Dermis microvascular lymphatic vessel endothelial cell (primary cell): ENCODE results near the gene TRIM44. TPM values are rescaled to one million over a fixed set of nuclear protein-coding genes. Genes with fewer than 3 reads are reported as not detected.
"Not testable (repeated sequence)": the region's sequence is repeated elsewhere in the genome, so short reads cannot be mapped to it uniquely, and the experiment has no call there.

ENCODE experiments used
- DNase-seq, 2 donors: peaks; one replicate each; pipeline versions ENCODE4 v3.0.0 to v3.0.0-alpha.2; 2010; ENCODE audit warnings: low read depth in 2 of 2
- total RNA-seq: library from RNA; depleted of rRNA; stranded (reverse); fragments of >200 nt; gene quantifications from 2 replicates; pipeline ENCODE4 v1.2.1, GENCODE V29; 2014

Gene TRIM44
- total RNA-seq, 1 donor from 2014 or later, result 10.7 TPM

- not testable (repeated sequence) for DNase-seq
Observed at GRCh38 chr11:35715677-35716076, 53.1 kb downstream of the TRIM44 start.

GRCh38 chr11:35717043-35717442 is 54.5 kb downstream of the TRIM44 start:
- no peak for DNase-seq

- no peak for DNase-seq
Observed at GRCh38 chr11:35717520-35717919, 54.9 kb downstream of the TRIM44 start.

- DNase-seq, result peak; percentile 28 to 47
Observed at GRCh38 chr11:35721651-35722282, 59.2 kb downstream of the TRIM44 start.

- DNase-seq, result no peak
Observed at GRCh38 chr11:35722641-35723040, 60.1 kb downstream of the TRIM44 start.

- DNase-seq, result no peak
Observed at GRCh38 chr11:35723493-35723892, 60.9 kb downstream of the TRIM44 start.

- peak in 1 of 2 donors; percentile 31 for DNase-seq
Observed at GRCh38 chr11:35723913-35724312, 61.3 kb downstream of the TRIM44 start.

- DNase-seq, result peak in 1 of 2 donors; percentile 56
Observed at GRCh38 chr11:35725885-35726284, 63.3 kb downstream of the TRIM44 start.

GRCh38 chr11:35727140-35727539 is 64.6 kb downstream of the TRIM44 start:
- DNase-seq, result no peak

- no peak for DNase-seq
Observed at GRCh38 chr11:35730254-35730653, 67.7 kb downstream of the TRIM44 start.

- DNase-seq, result no peak
Observed at GRCh38 chr11:35734669-35735410, 72.3 kb downstream of the TRIM44 start.

GRCh38 chr11:35735411-35735810 is 72.8 kb downstream of the TRIM44 start:
- DNase-seq, result peak in 1 of 2 donors; percentile 46

- peak in 1 of 2 donors; percentile 79 for DNase-seq
Observed at GRCh38 chr11:35735903-35736302, 73.3 kb downstream of the TRIM44 start.

- DNase-seq, result no peak
Observed at GRCh38 chr11:35736952-35737351, 74.4 kb downstream of the TRIM44 start.

GRCh38 chr11:35740061-35740799 is 77.7 kb downstream of the TRIM44 start:
- no peak for DNase-seq

- DNase-seq, result no peak
Observed at GRCh38 chr11:35742707-35743454, 80.3 kb downstream of the TRIM44 start.

- DNase-seq, result no peak
Observed at GRCh38 chr11:35746356-35747153, 84.0 kb downstream of the TRIM44 start.

- DNase-seq, result no peak
Observed at GRCh38 chr11:35747668-35748067, 85.1 kb downstream of the TRIM44 start.

- DNase-seq, result no peak
Observed at GRCh38 chr11:35748644-35749043, 86.1 kb downstream of the TRIM44 start.

- no peak for DNase-seq
Observed at GRCh38 chr11:35750315-35750714, 87.7 kb downstream of the TRIM44 start.
